ENCODE data around the gene POLL.
"Not testable (repeated sequence)": the region's sequence is repeated elsewhere in the genome, so short reads cannot be mapped to it uniquely, and the experiment has no call there.

POLL gene

GRCh38 chr10:101587725-101588653 is at the start of gene POLL, which contains the start of gene DPCD:
Gene POLL, minus strand, starts transcription at chr10:101588257. Its CDS starts 897 bp downstream, at chr10:101587360.
Gene DPCD, plus strand, starts transcription at chr10:101588321. Its CDS starts 16 bp downstream, at chr10:101588337.
- peak; percentile 98 for DNase-seq

- not testable (repeated sequence) for DNase-seq
Measured at GRCh38 chr10:101633510-101633909, 45.5 kb upstream of the POLL start.

DNA sequence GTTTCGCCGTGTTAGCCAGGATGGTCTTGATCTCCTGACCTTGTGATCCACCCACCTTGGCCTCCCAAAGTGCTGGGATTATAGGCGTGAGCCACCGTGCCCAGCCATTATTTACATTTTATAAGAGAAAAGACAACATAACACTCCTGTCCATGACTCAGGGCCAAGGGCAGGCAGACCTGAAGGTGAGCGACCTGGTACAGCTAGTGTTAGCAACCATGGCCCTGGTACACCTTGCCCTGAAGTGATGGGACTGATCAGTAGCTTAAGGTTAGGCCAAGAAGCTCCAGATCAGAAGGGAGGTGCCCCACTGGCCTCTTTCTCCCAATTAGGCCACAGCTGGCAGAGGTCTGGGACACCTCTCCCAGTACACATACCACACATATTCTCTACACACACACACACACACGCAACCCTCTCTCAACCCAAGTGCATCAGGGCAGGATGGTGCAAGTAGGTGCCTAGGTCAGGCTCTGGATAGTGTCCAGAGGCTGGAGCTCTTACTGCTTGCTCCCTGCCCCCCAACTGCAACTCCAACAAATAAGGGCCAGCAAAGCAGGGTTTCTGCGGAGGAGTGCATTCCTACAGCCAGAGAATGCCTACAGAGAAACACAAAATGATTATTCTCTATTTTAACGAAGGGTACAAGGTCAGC is 43.9 kb upstream of the POLL start:
- peak; percentile 41 for DNase-seq

DNA sequence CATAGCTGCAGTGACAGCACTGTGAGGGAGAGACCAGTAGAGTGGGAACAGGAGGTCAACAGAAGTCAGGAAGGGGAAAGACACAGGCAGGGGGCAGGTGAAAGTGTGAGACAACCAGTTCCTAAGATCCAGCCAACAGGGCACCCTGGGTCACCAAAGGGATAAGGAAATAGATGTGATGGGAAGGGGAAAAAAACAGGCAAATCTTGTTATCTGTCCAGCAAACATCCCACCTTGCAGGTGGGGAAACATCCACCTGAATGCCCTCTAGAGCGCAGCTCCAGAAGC is 42.5 kb upstream of the POLL start:
- peak; percentile 22 for DNase-seq

DNA sequence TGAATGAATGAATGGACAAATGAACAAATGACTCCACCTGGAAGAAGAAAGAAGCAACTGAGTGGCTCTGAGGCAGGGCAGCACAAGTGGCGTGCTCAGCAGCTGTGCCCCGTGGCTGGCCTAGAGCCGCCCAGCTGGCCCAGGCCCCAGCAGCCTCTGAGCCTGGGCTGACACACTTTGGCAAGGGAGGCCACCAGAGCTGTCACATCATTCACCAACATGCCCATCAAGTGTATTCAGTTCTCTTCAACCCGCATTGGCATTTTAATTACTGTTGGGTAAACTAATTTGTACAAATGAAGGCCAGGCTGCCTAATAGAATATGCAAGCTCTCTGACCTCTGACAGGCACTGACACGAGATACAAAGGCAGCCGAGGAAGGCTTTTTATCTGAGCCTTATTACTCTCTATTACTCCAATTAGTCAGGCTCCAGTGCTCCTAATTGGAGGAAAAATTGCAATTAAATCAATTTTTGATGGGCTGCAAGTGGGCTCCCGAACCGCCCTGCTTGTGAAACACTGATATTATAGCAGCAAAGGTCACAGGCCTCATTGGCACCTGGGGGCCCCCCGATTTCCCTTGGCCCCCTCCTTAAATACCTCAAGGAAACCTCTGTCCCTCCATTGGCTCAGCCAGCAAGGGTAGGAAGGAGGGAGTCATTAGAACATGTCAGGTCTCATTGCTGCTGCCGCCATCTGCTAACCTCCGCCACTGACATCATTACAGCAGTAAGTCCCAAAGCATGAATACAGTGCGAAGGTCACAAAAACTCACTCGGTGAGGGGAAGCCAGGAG is 42.0 kb upstream of the POLL start:
- DNase-seq, result no peak

DNA sequence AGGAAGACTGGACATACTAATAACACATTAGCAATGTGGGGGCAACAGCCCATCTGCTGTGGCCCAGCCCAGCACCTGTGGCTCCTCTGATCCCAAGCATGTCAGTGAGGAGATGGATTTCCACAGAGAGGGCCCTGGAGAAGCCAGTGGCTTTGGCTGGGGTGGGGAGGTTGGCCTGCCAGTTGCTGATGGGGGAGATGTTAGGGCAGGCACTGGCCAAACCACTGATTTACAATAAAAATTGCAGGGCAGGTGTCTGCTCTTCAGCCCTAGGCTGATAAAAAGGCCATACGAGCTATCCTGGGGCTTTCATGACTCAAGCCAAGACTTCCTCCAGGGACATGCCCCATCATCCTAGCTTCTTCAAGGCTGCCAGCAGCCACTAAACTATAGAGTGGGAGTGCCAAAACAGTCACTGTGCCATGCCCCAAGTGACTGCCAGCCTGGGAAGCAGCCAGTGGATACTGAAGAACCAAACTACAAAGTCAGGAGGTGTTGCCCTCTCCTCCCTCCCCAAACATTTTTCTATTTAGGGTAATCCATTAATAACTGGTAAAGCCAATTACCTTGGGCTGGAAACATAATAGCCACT is 37.9 kb upstream of the POLL start:
- DNase-seq, result no peak

DNA sequence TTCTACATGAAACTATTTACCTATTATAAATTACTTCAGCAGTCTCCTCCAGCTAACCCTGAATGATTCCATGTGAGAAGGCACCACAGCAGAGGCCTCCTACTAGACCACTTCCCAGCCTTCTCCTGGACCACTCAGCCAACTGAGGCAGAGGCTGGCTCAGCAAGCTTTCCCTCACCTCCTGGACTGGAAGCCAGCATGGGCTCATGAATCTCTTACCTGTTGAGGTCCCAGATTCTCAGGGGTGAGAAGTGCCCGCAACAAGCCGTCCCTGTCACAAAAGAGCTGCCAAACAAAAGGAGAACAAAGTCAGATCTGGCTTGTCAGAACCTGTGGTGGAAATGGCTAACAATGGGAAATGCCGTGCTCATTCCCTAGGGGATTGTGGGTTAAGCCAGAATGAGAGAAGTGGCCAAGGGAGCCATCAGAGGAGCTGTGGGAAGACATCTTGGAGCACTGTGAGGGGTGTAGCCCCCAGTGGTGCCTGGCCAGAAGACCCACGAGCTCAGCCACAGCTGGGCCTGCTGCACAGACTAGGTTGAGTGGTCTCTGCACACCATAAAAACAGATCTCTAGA is 36.6 kb upstream of the POLL start:
- DNase-seq, result no peak

GRCh38 chr10:101623528-101623927 is 35.5 kb upstream of the POLL start:
- no peak for DNase-seq

DNA sequence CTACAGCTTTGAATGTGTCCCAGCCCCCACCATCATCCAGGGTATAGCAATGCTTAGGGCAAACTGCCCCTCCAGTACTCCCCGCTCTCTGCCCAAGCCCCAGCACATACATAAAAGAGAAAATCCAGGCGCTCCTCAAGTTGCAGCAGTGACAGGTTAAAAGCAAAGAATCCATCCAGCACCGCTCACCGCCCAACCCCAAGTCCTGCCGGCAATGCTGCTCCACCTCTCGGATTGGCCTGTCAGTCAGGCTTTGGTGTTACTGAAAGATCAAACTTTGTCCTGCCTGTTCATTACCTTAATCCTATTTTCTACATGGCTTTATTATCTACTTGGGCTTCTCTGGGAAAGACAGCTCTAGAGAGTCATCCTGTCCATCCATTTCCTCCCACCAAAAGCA is 31.9 kb upstream of the POLL start:
- no peak for DNase-seq

DNA sequence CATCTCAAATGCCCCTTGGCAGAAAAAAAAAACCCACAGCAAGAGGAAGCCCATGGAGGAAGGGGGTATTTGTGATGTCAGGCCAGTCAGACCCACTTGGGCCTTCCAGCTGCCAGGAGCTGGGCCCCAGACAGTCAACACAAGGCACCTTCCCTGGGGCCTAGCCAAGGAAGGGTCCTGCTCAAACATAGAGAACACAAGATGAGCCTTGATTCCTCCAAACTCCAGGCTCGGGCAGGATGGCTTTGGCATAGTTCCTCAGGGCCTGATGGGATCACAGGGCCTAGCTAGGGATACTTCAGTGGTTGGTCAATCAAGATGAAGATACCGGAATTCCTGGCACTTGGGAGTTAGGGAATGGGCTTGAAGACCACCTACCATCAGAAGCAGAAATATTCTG is 30.8 kb upstream of the POLL start:
- no peak for DNase-seq

- no peak for DNase-seq
Measured at GRCh38 chr10:101617824-101618568, 29.9 kb upstream of the POLL start.

DNA sequence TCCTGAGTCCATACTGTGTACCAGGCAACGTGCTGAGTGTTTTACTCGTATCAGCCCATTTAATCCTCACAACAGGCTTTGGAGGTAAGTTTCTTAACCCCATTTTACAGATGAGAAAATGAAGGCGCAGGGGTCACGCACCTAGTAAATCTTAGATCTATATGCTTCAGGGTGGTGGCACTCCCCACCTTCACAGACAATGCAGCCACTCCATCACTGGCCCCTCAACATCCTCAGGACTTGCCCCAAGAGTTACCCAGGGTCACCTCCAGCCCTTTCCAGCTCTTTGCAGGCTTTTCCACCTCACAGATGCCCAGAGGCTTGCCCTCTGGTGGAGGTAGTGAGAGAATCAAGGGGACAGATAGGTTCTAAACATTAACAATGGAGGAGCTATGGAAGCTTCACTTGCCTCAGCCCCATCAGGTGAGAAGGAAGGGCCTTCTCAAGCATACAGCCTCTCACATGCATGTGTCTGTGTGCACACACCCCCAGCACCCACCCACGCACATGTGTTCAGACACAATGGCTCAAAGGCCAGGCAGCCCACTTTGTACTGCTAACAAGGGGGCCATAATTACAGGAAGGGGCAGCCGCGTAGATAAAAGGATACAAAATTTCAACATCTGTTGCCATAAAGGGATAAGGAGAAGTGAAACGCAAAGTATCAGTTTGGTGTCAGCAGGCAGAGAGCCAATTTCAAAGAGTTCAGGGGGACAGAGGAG is 29.2 kb upstream of the POLL start:
- no peak for DNase-seq

GRCh38 chr10:101616415-101617101 is 28.5 kb upstream of the POLL start:
- DNase-seq, result no peak

- no peak for DNase-seq
Measured at GRCh38 chr10:101615525-101616116, 27.6 kb upstream of the POLL start.

- no peak for DNase-seq
Measured at GRCh38 chr10:101614663-101615524, 26.8 kb upstream of the POLL start.

DNA sequence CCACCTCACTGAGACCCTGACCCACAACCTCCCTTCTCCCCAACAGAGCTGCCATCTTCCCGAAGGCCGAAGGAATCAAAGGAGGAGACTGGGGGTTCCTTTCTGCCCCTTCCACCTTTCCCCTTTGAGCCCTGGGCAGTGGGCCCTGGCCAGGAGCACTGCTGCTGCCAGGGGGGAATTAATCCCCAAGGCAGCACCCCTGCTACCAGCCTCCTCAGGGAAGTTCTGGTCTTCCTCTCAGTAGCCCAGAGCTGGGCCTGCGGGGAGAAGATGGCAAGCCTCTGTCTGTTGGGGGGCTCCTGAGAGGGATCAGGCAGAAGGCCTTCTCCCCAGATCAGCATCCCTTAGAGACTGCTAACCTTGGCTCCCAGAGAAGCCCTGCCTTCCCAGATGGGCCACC is 25.6 kb upstream of the POLL start:
- DNase-seq, result no peak

GRCh38 chr10:101612872-101613271 is 24.8 kb upstream of the POLL start:
- DNase-seq, result no peak

- no peak for DNase-seq
Measured at GRCh38 chr10:101612086-101612485, 24.0 kb upstream of the POLL start.

Measured in islet precursor cell (in vitro differentiated cells).